OCI-LY7 (cell line): ENCODE results near the gene BCO2. TPM values are rescaled to one million over a fixed set of nuclear protein-coding genes. Genes with fewer than 3 reads are reported as not detected.

Experiments
- BruUV-seq: library from RNA; stranded (reverse); fragments of 400-500 nt; replicated peaks from 2 replicates; lab custom pipeline; 2021; lab: Mats Ljungman, UMichigan
- CTCF ChIA-PET: fragments of 300-600 bp; sonication (Branson Sonifier 250); formaldehyde crosslinking; loops from one replicate; lab custom pipeline; 2022; ENCODE audit warnings: antibody characterized with exemption; ENCODE audit not compliant: unreplicated experiment; lab: Charles Lee
- POLR2A ChIA-PET: fragments of 300-600 bp; sonication (Branson Sonifier 250); formaldehyde crosslinking; loops from one replicate; lab custom pipeline; 2022; ENCODE audit warnings: antibody characterized with exemption; lab: Charles Lee
- DNase-seq: peaks from one replicate; pipeline ENCODE4 v3.0.0-alpha.2; 2015; ENCODE audit warnings: low spot score
- H2AFZ ChIP-seq: fragments of 200-600 bp; sonication (generic), shearing (Covaris generic); 2 replicates; pipeline ENCODE4 v1.6.1; 2014; ENCODE audit warnings: mild to moderate bottlenecking, antibody characterized with exemption, low read length, moderate library complexity
- H3K27ac ChIP-seq: fragments of 200-600 bp; sonication (generic); 2 replicates; pipeline ENCODE4 v1.5.1; 2014; ENCODE audit warnings: mixed run types, low read depth, mild to moderate bottlenecking, moderate library complexity, low read length, inconsistent platforms; ENCODE audit not compliant: poor library complexity, severe bottlenecking
- H3K36me3 ChIP-seq: fragments of 200-600 bp; sonication (generic); 2 replicates; pipeline ENCODE4 v1.6.1; 2014; ENCODE audit warnings: mild to moderate bottlenecking, antibody characterized with exemption, low read length, moderate library complexity, mixed read lengths; ENCODE audit not compliant: insufficient read depth
- H3K4me1 ChIP-seq: fragments of 200-600 bp; sonication (generic); 2 replicates; pipeline ENCODE4 v1.5.1; 2014; ENCODE audit warnings: mild to moderate bottlenecking, low read length; ENCODE audit not compliant: insufficient read depth, poor library complexity, severe bottlenecking
- H3K4me2 ChIP-seq: fragments of 200-600 bp; sonication (generic); 2 replicates; pipeline ENCODE4 v1.6.1; 2014; ENCODE audit warnings: mild to moderate bottlenecking, low read length
- H3K4me3 ChIP-seq: fragments of 200-600 bp; sonication (generic); 2 replicates; pipeline ENCODE4 v1.5.1; 2014; ENCODE audit warnings: mild to moderate bottlenecking, low read depth, low read length; ENCODE audit not compliant: poor library complexity, severe bottlenecking
- H3K79me2 ChIP-seq: fragments of 200-600 bp; sonication (generic); 2 replicates; pipeline ENCODE4 v1.6.1; 2016; ENCODE audit warnings: low read depth, mild to moderate bottlenecking, low read length, moderate library complexity, mixed read lengths; ENCODE audit not compliant: insufficient read depth
- H3K9me2 ChIP-seq: fragments of 200-600 bp; sonication (generic); 2 replicates; pipeline ENCODE4 v1.6.1; 2016; ENCODE audit warnings: mild to moderate bottlenecking, low read length, mixed read lengths; ENCODE audit not compliant: insufficient read depth
- H3K9me3 ChIP-seq: fragments of 200-600 bp; sonication (generic); 2 replicates; pipeline ENCODE4 v1.6.1; 2014; ENCODE audit warnings: mild to moderate bottlenecking, mixed run types, low read length, mixed read lengths
- H4K20me1 ChIP-seq: fragments of 200-600 bp; sonication (generic); 2 replicates; pipeline ENCODE4 v1.6.1; 2014; ENCODE audit warnings: mild to moderate bottlenecking, antibody characterized with exemption, low read length, moderate library complexity, mixed read lengths; ENCODE audit not compliant: insufficient read depth
- CTCF ChIP-seq: fragments of 200-600 bp; sonication (generic); conservative IDR thresholded peaks from 2 replicates; pipeline ENCODE4 v1.5.1; 2014; ENCODE audit warnings: mild to moderate bottlenecking, antibody characterized with exemption, low read length, moderate library complexity, mixed read lengths
- EZH2phosphoT487 ChIP-seq: fragments of 200-600 bp; sonication (generic); IDR thresholded peaks from 2 replicates; pipeline ENCODE4 v1.6.1; 2018; ENCODE audit warnings: low read depth, borderline replicate concordance, mild to moderate bottlenecking, mixed run types, antibody characterized with exemption, low read length, moderate library complexity, mixed read lengths
- intact Hi-C: fragments of 100-400 bp; cut with micrococcal nuclease; formaldehyde crosslinking; loops from one replicate; pipeline ENCODE4 v1.10.0; 2022; ENCODE audit not compliant: unreplicated experiment
- total RNA-seq, 2 experiments: library from RNA; depleted of rRNA in 1 of 2; stranded (reverse); fragments of >200 nt in 1 of 2; shearing (Covaris generic) in 1 of 2; gene quantifications; 2 replicates each; pipeline ENCODE4 v1.2.3, GENCODE V29; 2014 to 2022

Gene BCO2
- total RNA-seq, 2 experiments from 2014 or later, result 0.60 to 1.2 TPM

DNA sequence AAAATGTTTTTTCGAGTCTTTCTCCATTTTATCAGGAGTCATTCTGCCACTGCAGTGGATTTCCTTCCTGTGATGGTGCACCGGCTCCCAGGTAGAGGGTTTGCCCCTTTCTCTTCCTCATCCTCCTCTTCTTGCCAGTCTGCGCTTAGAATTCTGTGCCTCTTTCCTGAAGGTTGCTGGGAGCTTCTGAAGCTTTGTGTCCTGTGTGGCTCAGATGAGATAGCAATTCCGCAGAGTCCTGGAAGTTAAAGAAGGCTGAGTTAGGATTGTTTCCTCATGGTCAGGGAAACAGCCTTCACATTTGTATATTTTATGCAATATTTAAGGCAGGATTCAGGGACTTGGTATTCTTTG, 264 bp downstream of the BCO2 start:
- Histone ChIP-seq H3K9me2 (no peaks in the 10 kb centered on the region), H4K20me1 (no peaks in the 10 kb centered on the region), H3K27ac (no peak overlapping the region), H3K36me3 (no peaks in the 10 kb centered on the region), H2AFZ (no peak overlapping the region), H3K4me1 (peaks cover 8% of the 10 kb centered on the region), H3K79me2 (no peaks in the 10 kb centered on the region), H3K9me3 (no peaks in the 10 kb centered on the region), H3K4me3 (peak overlapping the region; percentile 27), H3K4me2 (peak overlapping the region; percentile 64)
- no peak for TF ChIP-seq CTCF
- no peak for TF ChIP-seq EZH2phosphoT487
- CTCF ChIA-PET, result no interaction called here
- intact Hi-C loops, result loop anchor here (5.0 kb wide), 1 partner anchor 243 kb away; no protein-coding TSS in a partner anchor
- no peak for DNase-seq
- POLR2A ChIA-PET, result no interaction called here
- no TSS peak for BruUV-seq

DNA sequence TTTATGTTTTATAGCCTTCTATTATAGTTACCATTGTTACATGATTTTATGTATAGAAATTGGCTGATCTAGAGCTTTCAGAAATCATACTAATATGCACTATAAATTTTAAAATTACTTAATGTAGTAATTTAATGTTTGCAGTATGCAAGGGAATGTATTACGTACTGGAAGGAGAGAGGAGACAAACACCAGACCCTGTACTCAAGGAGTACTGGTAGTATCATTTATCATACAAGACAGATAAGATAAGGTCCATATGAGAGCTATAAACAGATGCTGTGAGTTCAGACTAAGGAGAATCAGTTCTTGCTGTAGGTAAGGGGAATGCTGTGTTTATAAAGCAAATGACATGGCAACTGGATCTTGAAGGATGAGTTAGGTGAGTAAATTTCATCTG, 765 bp downstream of the BCO2 start:
- Histone ChIP-seq H3K4me3 (no peak overlapping the region), H3K27ac (no peak overlapping the region), H3K79me2 (no peaks in the 10 kb centered on the region), H2AFZ (no peak overlapping the region), H3K36me3 (no peaks in the 10 kb centered on the region), H3K4me2 (no peak overlapping the region), H3K9me2 (no peaks in the 10 kb centered on the region), H3K4me1 (peaks cover 8% of the 10 kb centered on the region), H3K9me3 (no peaks in the 10 kb centered on the region), H4K20me1 (no peaks in the 10 kb centered on the region)
- POLR2A ChIA-PET, result interaction anchor here (0.6 kb wide), 1 partner anchor 240 kb away, joined by 4 read pairs; no protein-coding TSS in a partner anchor
- BruUV-seq, result no TSS peak
- CTCF ChIA-PET, result no interaction called here
- intact Hi-C loops, result loop anchor here (5.0 kb wide), 1 partner anchor 244 kb away; no protein-coding TSS in a partner anchor
- DNase-seq, result no peak
- TF ChIP-seq EZH2phosphoT487 (no peak), CTCF (no peak)

- intact Hi-C loops, result loop anchor here (5.0 kb wide), 1 partner anchor 245 kb away; no protein-coding TSS in a partner anchor
- Histone ChIP-seq H3K9me3 (no peaks in the 10 kb centered on the region), H3K4me1 (peaks cover 8% of the 10 kb centered on the region), H2AFZ (no peak overlapping the region), H3K9me2 (no peaks in the 10 kb centered on the region), H3K4me2 (no peak overlapping the region), H3K79me2 (no peaks in the 10 kb centered on the region), H3K27ac (no peak overlapping the region), H3K36me3 (no peaks in the 10 kb centered on the region), H4K20me1 (no peaks in the 10 kb centered on the region), H3K4me3 (no peak overlapping the region)
- TF ChIP-seq EZH2phosphoT487 (no peak), CTCF (no peak)
- ChIA-PET POLR2A (interaction anchor here (1.2 kb wide), 1 partner anchor 26 kb away, joined by 4 read pairs; no protein-coding TSS in a partner anchor), CTCF (no interaction called here)
- no TSS peak for BruUV-seq
- no peak for DNase-seq
Observed at GRCh38 chr11:112177589-112177988, 2.3 kb downstream of the BCO2 start.
